Kidney (tissue), 22 donors: ENCODE measurements around the gene LRRC30. TPM values are rescaled to one million over a fixed set of nuclear protein-coding genes. Genes with fewer than 3 reads are reported as not detected.
A peak's percentile ranks its signal among the peaks of the same experiment; 100 is the strongest.

Experiments used
- DNase-seq, 5 donors: peaks; one replicate each; pipeline ENCODE4 v3.0.0-alpha.2; 2013 to 2020
- FAIRE-seq: peaks from 2 replicates; lab custom pipeline; 2012; peaks lifted over from hg19 to GRCh38; lab: Jason Lieb, UNC
- H3K27ac ChIP-seq, 2 donors: one replicate each; pipeline ENCODE4 v1.7.0; 2013; ENCODE audit warnings: low read depth in 2 of 2, low read length in 2 of 2, inconsistent platforms in 1 of 2
- H3K27me3 ChIP-seq: one replicate; pipeline ENCODE4 v1.7.1; 2013; ENCODE audit warnings: low read length, inconsistent platforms; ENCODE audit not compliant: control insufficient read depth, insufficient read depth
- H3K36me3 ChIP-seq, 3 donors: one replicate each; pipeline versions ENCODE4 v1.7.0 to v1.7.1; 2013; ENCODE audit warnings: low read length in 3 of 3, control low read depth in 1 of 3, inconsistent platforms in 1 of 3; ENCODE audit not compliant: insufficient read depth in 3 of 3, control insufficient read depth in 2 of 3
- H3K4me1 ChIP-seq, 3 donors: one replicate each; pipeline versions ENCODE4 v1.7.0 to v1.7.1; 2013; ENCODE audit warnings: low read length in 3 of 3, inconsistent platforms in 1 of 3, low read depth in 1 of 3; ENCODE audit not compliant: control insufficient read depth in 2 of 3, insufficient read depth in 2 of 3
- H3K4me3 ChIP-seq, 3 donors: one replicate each; pipeline versions ENCODE4 v1.7.0 to v1.8.1; 2013; ENCODE audit warnings: low read length in 3 of 3, control low read depth in 1 of 3, inconsistent platforms in 1 of 3
- H3K9ac ChIP-seq, 3 donors: one replicate each; pipeline versions ENCODE4 v1.7.0 to v1.7.1; 2013; ENCODE audit warnings: low read length in 3 of 3, control low read depth in 1 of 3, inconsistent platforms in 1 of 3
- H3K9me3 ChIP-seq, 3 donors: one replicate each; pipeline versions ENCODE4 v1.7.0 to v1.7.1; 2013; ENCODE audit warnings: low read length in 3 of 3, control low read depth in 1 of 3, inconsistent platforms in 1 of 3; ENCODE audit not compliant: control insufficient read depth in 2 of 3, insufficient read depth in 1 of 3
- CTCF ChIP-seq: IDR thresholded peaks from 3 replicates; pipeline ENCODE4 v1.5.1; 2012; ENCODE audit warnings: mild to moderate bottlenecking, moderate library complexity, borderline replicate concordance; ENCODE audit not compliant: insufficient read depth; ENCODE audit errors: extremely low read depth
- intact Hi-C: fragments of 100-400 bp; cut with DNase I; formaldehyde crosslinking; loops from one replicate; pipeline ENCODE4 v1.11.1; 2022
- long read RNA-seq, 10 donors: library from polyadenylated mRNA in 1 of 10; unstranded in 1 of 10; transcript quantifications; one replicate each; pipeline ENCODE4 v2.0.0 and lab custom pipeline, GENCODE V29; 2021 to 2026
- polyA plus RNA-seq: library from polyadenylated mRNA; stranded (reverse); fragments of 350-450 nt; fragmentation: Illumina TruSeq; extraction: RNeasy Lipid Tissue Mini Kit (QIAGEN cat#74804); gene quantifications from one replicate; pipeline ENCODE4 v1.2.3, GENCODE V29; 2014; ENCODE audit warnings: low read depth, low replicate concordance; ENCODE audit not compliant: insufficient read depth
- total RNA-seq: library from RNA; stranded (reverse); fragmentation: NEBNext Ultra II Directional; extraction: Animal tissue kit (Norgen Biotek cat#: 25700); gene quantifications from one replicate; pipeline ENCODE4 v1.2.1, GENCODE V29; 2021
- donor health status: control.
- donor health status: control.
- donor health status: control.
- donor health status: control.
- donor health status: control.
- donor health status: DM: yes; HTN: yes; CAD: no.
- donor health status: Normal renal cell carcinoma (clear cell type).

Gene LRRC30
- total RNA-seq (not detected), polyA plus RNA-seq (not detected)
- long read RNA-seq, donor 1 = 0 reads
- long read RNA-seq, donor 2 = 0 reads
- long read RNA-seq, donor 3 = 0 reads
- long read RNA-seq, donor 4, partial matches to known transcripts = 0 of 1 reads
- long read RNA-seq, donor 4, other reads (novel, unspliced or antisense) = 0 of 1 reads
- long read RNA-seq, donor 5 = 0 reads
- long read RNA-seq, donor 6 = 0 reads
- long read RNA-seq, donor 7 = 0 reads
- long read RNA-seq, donor 8 = 0 reads
- long read RNA-seq, donor 9 = 0 reads
- long read RNA-seq, donor 10 = 0 reads

- FAIRE-seq (no peak), DNase-seq (peak in 3 of 5 donors; percentile 66 to 75 (median 69))
- no peak for TF ChIP-seq CTCF
- H3K27ac ChIP-seq = no peak within 1 kb of the TSS
- no peaks in the 10 kb centered on the region for H3K36me3 ChIP-seq
- no peaks in the 10 kb centered on the region for H3K27me3 ChIP-seq
- intact Hi-C loops = no loop called here
- no peaks in the 10 kb centered on the region for H3K4me1 ChIP-seq
- H3K9me3 ChIP-seq = no peaks in the 10 kb centered on the region
- no peak within 1 kb of the TSS for H3K9ac ChIP-seq
- H3K4me3 ChIP-seq = no peak within 1 kb of the TSS
Measured at GRCh38 chr18:7230626-7231349, at the start of gene LRRC30. Gene LRRC30 (plus strand): TSS chr18:7231089. CDS start chr18:7231139, 50 bp downstream.

- FAIRE-seq = no peak
Measured at GRCh38 chr18:7185701-7186100, 45.2 kb upstream of the LRRC30 start.

DNA sequence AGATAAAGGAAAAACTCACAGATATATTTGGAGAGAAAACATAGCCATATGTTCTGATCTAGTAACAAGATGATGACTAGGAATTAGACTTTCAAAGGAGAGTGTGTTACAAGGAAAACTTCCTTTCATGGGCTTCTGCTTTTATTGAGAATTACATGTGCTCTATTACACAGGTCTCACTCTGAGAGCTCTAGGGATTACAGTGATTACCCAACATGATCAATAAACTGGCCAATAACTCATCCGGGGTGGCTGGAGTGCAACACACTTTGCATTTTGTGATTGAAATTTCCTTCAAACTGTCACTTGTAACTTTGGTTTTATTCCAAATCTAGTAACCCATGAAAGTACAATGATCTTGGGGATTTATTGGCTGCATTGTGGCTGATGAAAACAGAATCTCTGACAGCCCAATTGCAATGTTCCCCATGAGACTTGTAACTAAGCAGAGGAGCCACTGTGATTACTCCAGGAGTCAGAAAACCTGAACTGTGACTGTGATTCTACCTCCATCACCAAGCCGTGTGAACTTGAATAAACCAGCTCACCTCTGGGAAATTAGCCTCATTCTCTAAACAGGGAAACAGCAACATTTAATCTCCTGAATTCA is 40.2 kb upstream of the LRRC30 start:
- Histone ChIP-seq H3K9ac (no peak overlapping the region), H3K9me3 (no peaks in the 10 kb centered on the region), H3K27ac (no peak overlapping the region), H3K36me3 (no peaks in the 10 kb centered on the region), H3K4me1 (no peaks in the 10 kb centered on the region), H3K27me3 (no peaks in the 10 kb centered on the region), H3K4me3 (no peak overlapping the region)
- no peak for TF ChIP-seq CTCF
- intact Hi-C loops = no loop called here
- DNase-seq (no peak), FAIRE-seq (no peak)

More at GRCh38 chr18:7185701-7186100, 45.2 kb upstream of the LRRC30 start:
- Histone ChIP-seq H3K27me3 (no peaks in the 10 kb centered on the region), H3K9me3 (no peaks in the 10 kb centered on the region), H3K9ac (no peak overlapping the region), H3K4me1 (no peaks in the 10 kb centered on the region), H3K27ac (no peak overlapping the region), H3K4me3 (no peak overlapping the region), H3K36me3 (no peaks in the 10 kb centered on the region)
- intact Hi-C loops = no loop called here
- no peak for TF ChIP-seq CTCF
- no peak for DNase-seq
